B cell (primary cell): ENCODE results near the gene ANKRD13D. TPM values are rescaled to one million over a fixed set of nuclear protein-coding genes. Genes with fewer than 3 reads are reported as not detected.

Source experiments
- ATAC-seq: fragments of 200-7000 bp; cut with Tn5 transposase; one replicate; pipeline ENCODE4 v1.10.0; 2021; ENCODE audit warnings: low read depth, mild to moderate bottlenecking, moderate number of reproducible peaks, moderate library complexity
- CTCF ChIA-PET: fragments of 350-600 bp; sonication (Branson Sonifier 250); formaldehyde crosslinking; loops from one replicate; lab custom pipeline; 2021; ENCODE audit warnings: antibody characterized with exemption, inconsistent platforms; lab: Charles Lee
- POLR2A ChIA-PET: fragments of 350-600 bp; sonication (Branson Sonifier 250); formaldehyde crosslinking; loops from one replicate; lab custom pipeline; 2021; ENCODE audit warnings: antibody characterized with exemption; lab: Charles Lee
- DNase-seq: peaks from one replicate; pipeline ENCODE4 v3.0.0; 2013
- H2AFZ ChIP-seq: 2 replicates; pipeline ENCODE4 v1.6.1; 2012; ENCODE audit warnings: mild to moderate bottlenecking, low read depth, low read length; ENCODE audit not compliant: insufficient read depth, poor library complexity, severe bottlenecking
- H3K27ac ChIP-seq, 2 donors: 1 replicate in 1 of 2; 2 replicates in 1 of 2; pipeline ENCODE4 v1.5.1; 2012 to 2013; ENCODE audit warnings: low read length in 2 of 2, mild to moderate bottlenecking in 2 of 2, moderate library complexity in 1 of 2
- H3K27me3 ChIP-seq, 4 experiments: fragments of 200-600 bp in 1 of 4; sonication (generic) in 1 of 4; replicated peaks in 1 of 4; 1 replicate in 2 of 4; 2 replicates in 2 of 4; pipeline versions ENCODE4 v1.6.1 to v1.7.0; 2013 to 2016; ENCODE audit warnings: low read length in 3 of 4, mild to moderate bottlenecking in 2 of 4, mixed read lengths in 1 of 4, moderate library complexity in 1 of 4; ENCODE audit not compliant: insufficient read depth in 4 of 4, control insufficient read depth in 3 of 4; ENCODE audit errors: control extremely low read depth in 1 of 4
- H3K36me3 ChIP-seq, 2 experiments: replicated peaks in 1 of 2; 1 replicate in 1 of 2; 2 replicates in 1 of 2; pipeline versions ENCODE4 v1.6.1 to v1.7.1; 2013; ENCODE audit warnings: low read length in 1 of 2; ENCODE audit not compliant: insufficient read depth in 2 of 2, control insufficient read depth in 1 of 2; ENCODE audit errors: control extremely low read depth in 1 of 2, extremely low read depth in 1 of 2
- H3K4me1 ChIP-seq, 2 donors: fragments of 200-600 bp in 1 of 2; sonication (generic) in 1 of 2; 1 replicate in 1 of 2; 2 replicates in 1 of 2; pipeline versions ENCODE4 v1.5.1 to v1.6.1; 2013 to 2017; ENCODE audit warnings: low read length in 2 of 2; ENCODE audit not compliant: control insufficient read depth in 2 of 2, insufficient read depth in 2 of 2
- H3K4me2 ChIP-seq: replicated peaks from 2 replicates; pipeline ENCODE3; 2012; ENCODE audit warnings: mild to moderate bottlenecking, low read depth, low read length; ENCODE audit not compliant: poor library complexity, severe bottlenecking
- H3K4me3 ChIP-seq, 5 experiments: fragments of 200-600 bp in 1 of 5; sonication (generic) in 1 of 5; 1 replicate in 3 of 5; 2 replicates in 2 of 5; pipeline versions ENCODE4 v1.5.1 to v1.7.0; 2011 to 2016; ENCODE audit warnings: low read length in 4 of 5, mild to moderate bottlenecking in 4 of 5, low read depth in 2 of 5, control low read depth in 1 of 5, moderate library complexity in 1 of 5; ENCODE audit not compliant: insufficient read depth in 1 of 5; ENCODE audit errors: control extremely low read depth in 1 of 5, extremely low read depth in 1 of 5
- H3K79me2 ChIP-seq: fragments of 200-600 bp; sonication (generic); one replicate; pipeline ENCODE4 v1.6.0; 2016; ENCODE audit warnings: low read length; ENCODE audit not compliant: control insufficient read depth, insufficient read depth
- H3K9ac ChIP-seq: fragments of 200-600 bp; sonication (generic); 2 replicates; pipeline ENCODE4 v1.6.1; 2017; ENCODE audit warnings: mild to moderate bottlenecking, low read length, moderate library complexity
- H3K9me3 ChIP-seq, 3 donors: one replicate each; pipeline versions ENCODE4 v1.6.1 to v1.7.1; 2013; ENCODE audit warnings: low read length in 2 of 3; ENCODE audit not compliant: control insufficient read depth in 2 of 3, insufficient read depth in 1 of 3; ENCODE audit errors: control extremely low read depth in 1 of 3
- H4K20me1 ChIP-seq: 2 replicates; pipeline ENCODE4 v1.6.0; 2012; ENCODE audit warnings: mild to moderate bottlenecking, low read length; ENCODE audit not compliant: insufficient read depth, control insufficient read depth, poor library complexity, severe bottlenecking
- H3K27ac Mint-ChIP-seq: one replicate; pipeline ENCODE4 v1.8.0; 2021; ENCODE audit warnings: mixed read lengths
- H3K27me3 Mint-ChIP-seq: one replicate; pipeline ENCODE4 v1.8.0; 2021; ENCODE audit warnings: mixed read lengths
- H3K4me1 Mint-ChIP-seq: one replicate; pipeline ENCODE4 v1.8.0; 2021; ENCODE audit warnings: mixed read lengths
- H3K4me3 Mint-ChIP-seq: one replicate; pipeline ENCODE4 v1.8.0; 2021; ENCODE audit warnings: mixed read lengths
- H3K9me3 Mint-ChIP-seq: one replicate; pipeline ENCODE4 v1.8.0; 2022; ENCODE audit warnings: mixed read lengths; ENCODE audit not compliant: insufficient read depth
- EZH2 ChIP-seq: IDR thresholded peaks from 2 replicates; pipeline ENCODE4 v1.6.1; 2012; ENCODE audit warnings: borderline replicate concordance, low read depth, mild to moderate bottlenecking, moderate library complexity, low read length; ENCODE audit not compliant: insufficient read depth, poor library complexity, severe bottlenecking
- WGBS: methylation state at CpG from one replicate; pipeline ENCODE4 v1.1.5; 2013; ENCODE audit warnings: missing lambda C conversion rate; ENCODE audit not compliant: insufficient coverage; 5-methylcytosine and 5-hydroxymethylcytosine counted together
- intact Hi-C: fragments of 100-400 bp; cut with micrococcal nuclease; formaldehyde crosslinking; loops from one replicate; pipeline ENCODE4 v1.10.0; 2022
- polyA plus RNA-seq: library from polyadenylated mRNA; depleted of rRNA; stranded (reverse); fragments of >200 nt; gene quantifications from 2 replicates; pipeline ENCODE4 v1.2.3, GENCODE V29; 2012
- total RNA-seq, 2 donors: library from RNA; stranded (reverse); fragments of 120-200 nt in 1 of 2; gene quantifications; 1 replicate in 1 of 2; 2 replicates in 1 of 2; pipeline versions ENCODE4 v1.2.3 to v1.2.4, GENCODE V29; 2013 to 2022
- TF ChIP-seq, protein P1 (sequence below): fragments of 200-600 bp; IDR thresholded peaks from one replicate; pipeline ENCODE4 v1.8.0; 2022; ENCODE audit warnings: antibody characterized with exemption, mild to moderate bottlenecking

ANKRD13D gene
- total and polyA plus RNA-seq, 2 donors (not counting 1 experiment from before 2014, with no cell fraction given), result 189 to 252 TPM

DNA sequence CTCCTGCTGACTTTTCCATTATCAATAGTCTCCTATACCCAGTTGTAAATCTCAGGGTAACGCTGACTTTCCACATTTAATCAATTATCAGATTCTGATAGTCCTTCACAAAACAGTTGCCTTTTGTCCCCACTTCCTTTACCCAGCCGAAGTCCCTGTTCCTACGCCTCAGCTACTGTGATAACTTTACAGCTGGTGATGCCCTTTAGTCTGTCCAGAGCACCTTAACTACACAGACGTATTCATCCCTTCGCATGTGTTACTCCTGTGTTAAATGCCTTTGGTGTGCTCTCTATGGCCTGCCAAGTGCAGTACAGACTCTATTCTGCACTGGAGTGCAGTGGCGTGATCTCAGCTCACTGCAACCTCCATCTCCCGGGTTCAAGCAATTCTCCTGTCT, 34.4 kb downstream of the ANKRD13D start:
- no peak for DNase-seq
- ChIA-PET CTCF (interaction anchor here (1.3 to 7.1 kb wide), 5 partner anchors 14 to 62 kb away, joined by 5 to 76 read pairs (median 14); partner anchors contain the start of gene POLD4), POLR2A (no interaction called here)
- peaks cover 3% of the 10 kb centered on the region in 2 experiments for H3K36me3 ChIP-seq
- no peak overlapping the region for H3K4me3 ChIP-seq
- no peak overlapping the region for H2AFZ ChIP-seq
- Mint-ChIP-seq H3K4me1 (peaks cover 3% of the 10 kb centered on the region), H3K27me3 (no peaks in the 10 kb centered on the region), H3K27ac (no peak overlapping the region), H3K4me3 (no peak overlapping the region), H3K9me3 (no peaks in the 10 kb centered on the region)
- peaks cover 38% of the 10 kb centered on the region for H3K79me2 ChIP-seq
- ATAC-seq, result no peak
- WGBS, result 99% methylated on average over 5 of the region's 7 CpGs
- peaks cover 7% of the 10 kb centered on the region in 2 donors for H3K4me1 ChIP-seq
- no peaks in the 10 kb centered on the region for H3K27me3 ChIP-seq
- no peak overlapping the region for H3K27ac ChIP-seq
- no peak for TF ChIP-seq EZH2
- TF ChIP-seq, protein P1, sequence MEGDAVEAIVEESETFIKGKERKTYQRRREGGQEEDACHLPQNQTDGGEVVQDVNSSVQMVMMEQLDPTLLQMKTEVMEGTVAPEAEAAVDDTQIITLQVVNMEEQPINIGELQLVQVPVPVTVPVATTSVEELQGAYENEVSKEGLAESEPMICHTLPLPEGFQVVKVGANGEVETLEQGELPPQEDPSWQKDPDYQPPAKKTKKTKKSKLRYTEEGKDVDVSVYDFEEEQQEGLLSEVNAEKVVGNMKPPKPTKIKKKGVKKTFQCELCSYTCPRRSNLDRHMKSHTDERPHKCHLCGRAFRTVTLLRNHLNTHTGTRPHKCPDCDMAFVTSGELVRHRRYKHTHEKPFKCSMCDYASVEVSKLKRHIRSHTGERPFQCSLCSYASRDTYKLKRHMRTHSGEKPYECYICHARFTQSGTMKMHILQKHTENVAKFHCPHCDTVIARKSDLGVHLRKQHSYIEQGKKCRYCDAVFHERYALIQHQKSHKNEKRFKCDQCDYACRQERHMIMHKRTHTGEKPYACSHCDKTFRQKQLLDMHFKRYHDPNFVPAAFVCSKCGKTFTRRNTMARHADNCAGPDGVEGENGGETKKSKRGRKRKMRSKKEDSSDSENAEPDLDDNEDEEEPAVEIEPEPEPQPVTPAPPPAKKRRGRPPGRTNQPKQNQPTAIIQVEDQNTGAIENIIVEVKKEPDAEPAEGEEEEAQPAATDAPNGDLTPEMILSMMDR, result no peak
- intact Hi-C loops, result no loop called here
- no peak overlapping the region for H3K9ac ChIP-seq
- no peaks in the 10 kb centered on the region for H3K9me3 ChIP-seq
- no peaks in the 10 kb centered on the region for H4K20me1 ChIP-seq
- no peak overlapping the region for H3K4me2 ChIP-seq

DNA sequence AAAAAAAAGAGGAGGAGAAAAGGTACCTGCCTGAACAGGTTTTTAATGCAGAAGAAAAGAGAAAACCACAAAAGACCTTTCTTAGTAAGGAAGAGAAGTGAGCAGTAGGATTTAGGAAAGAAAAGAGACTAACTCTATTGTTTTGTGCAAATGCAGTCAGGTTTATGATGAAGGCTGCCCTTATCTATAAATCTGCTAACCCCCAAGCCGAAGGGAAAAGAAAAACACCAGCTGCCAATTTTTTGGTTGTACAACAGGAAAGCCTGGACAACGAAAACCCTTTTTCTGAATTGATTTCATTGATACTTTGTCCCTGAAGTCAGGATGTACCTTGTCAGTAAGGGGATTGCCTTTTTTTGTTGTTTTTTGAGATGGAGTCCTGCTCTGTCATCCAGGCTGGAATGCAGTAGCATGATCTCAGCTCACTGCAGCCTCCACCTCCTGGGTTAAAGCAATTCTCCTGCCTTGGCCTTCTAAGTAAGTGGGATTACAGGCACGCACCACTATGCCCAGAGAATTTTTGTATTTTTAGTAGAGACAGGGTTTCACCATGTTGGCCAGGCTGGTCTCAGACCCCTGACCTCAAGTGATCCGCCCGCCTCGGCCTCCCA, 43.1 kb downstream of the ANKRD13D start:
- ATAC-seq, result no peak
- Histone ChIP-seq H3K36me3 (no peaks in the 10 kb centered on the region), H3K4me2 (no peak overlapping the region), H2AFZ (no peak overlapping the region), H3K9ac (no peak overlapping the region), H3K4me3 (no peak overlapping the region), H3K4me1 (no peaks in the 10 kb centered on the region), H3K9me3 (no peaks in the 10 kb centered on the region), H3K27me3 (no peaks in the 10 kb centered on the region), H3K79me2 (peaks cover 9% of the 10 kb centered on the region), H3K27ac (no peak overlapping the region), H4K20me1 (no peaks in the 10 kb centered on the region)
- no peak for DNase-seq
- ChIA-PET CTCF (interaction anchor here (0.6 to 2.4 kb wide), 5 partner anchors 13 to 241 kb away, joined by 3 to 10 read pairs (median 5); no protein-coding TSS in a partner anchor), POLR2A (interaction anchor here (0.6 kb wide), 1 partner anchor 102 kb away, joined by 4 read pairs; no protein-coding TSS in a partner anchor)
- Mint-ChIP-seq H3K4me3 (no peak overlapping the region), H3K27me3 (no peaks in the 10 kb centered on the region), H3K4me1 (no peaks in the 10 kb centered on the region), H3K9me3 (no peaks in the 10 kb centered on the region), H3K27ac (no peak overlapping the region)
- no peak for TF ChIP-seq EZH2
- TF ChIP-seq, protein P1, result no peak
- WGBS, result 97% methylated on average over 4 of the region's 6 CpGs
- intact Hi-C loops, result no loop called here
